ENCODE measurements around the gene ABCA4.

Gene ABCA4

DNA sequence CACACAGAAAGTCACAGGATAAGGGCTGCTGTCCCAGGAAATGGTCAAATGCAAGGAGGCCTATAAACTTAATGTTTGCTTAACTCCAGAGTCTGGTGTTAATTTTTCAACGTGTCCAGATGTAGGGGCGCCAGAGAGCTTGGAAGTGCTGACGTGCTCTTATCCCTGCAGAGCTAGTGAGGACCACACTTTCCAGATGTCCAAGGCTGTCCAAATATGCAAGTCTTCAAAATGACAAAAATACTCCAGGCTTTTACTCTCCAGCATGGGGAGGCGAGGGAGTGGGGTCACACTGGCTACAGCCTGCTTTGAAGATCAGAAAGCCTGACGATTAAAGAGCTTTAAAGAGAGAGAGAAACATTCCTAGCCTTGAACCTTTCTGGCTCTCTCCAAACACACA lies 57.6 kb downstream of the ABCA4 start:
- Mint-ChIP-seq H3K36me3 (no peaks in the 10 kb centered on the region), H3K27ac (no peak overlapping the region), H3K9me3 (no peaks in the 10 kb centered on the region), H3K4me1 (no peaks in the 10 kb centered on the region), H3K4me3 (no peak overlapping the region)
- DNase-seq (ENCODE audit: low spot score in 2 of 2) (no peak), ATAC-seq (no peak)

DNA sequence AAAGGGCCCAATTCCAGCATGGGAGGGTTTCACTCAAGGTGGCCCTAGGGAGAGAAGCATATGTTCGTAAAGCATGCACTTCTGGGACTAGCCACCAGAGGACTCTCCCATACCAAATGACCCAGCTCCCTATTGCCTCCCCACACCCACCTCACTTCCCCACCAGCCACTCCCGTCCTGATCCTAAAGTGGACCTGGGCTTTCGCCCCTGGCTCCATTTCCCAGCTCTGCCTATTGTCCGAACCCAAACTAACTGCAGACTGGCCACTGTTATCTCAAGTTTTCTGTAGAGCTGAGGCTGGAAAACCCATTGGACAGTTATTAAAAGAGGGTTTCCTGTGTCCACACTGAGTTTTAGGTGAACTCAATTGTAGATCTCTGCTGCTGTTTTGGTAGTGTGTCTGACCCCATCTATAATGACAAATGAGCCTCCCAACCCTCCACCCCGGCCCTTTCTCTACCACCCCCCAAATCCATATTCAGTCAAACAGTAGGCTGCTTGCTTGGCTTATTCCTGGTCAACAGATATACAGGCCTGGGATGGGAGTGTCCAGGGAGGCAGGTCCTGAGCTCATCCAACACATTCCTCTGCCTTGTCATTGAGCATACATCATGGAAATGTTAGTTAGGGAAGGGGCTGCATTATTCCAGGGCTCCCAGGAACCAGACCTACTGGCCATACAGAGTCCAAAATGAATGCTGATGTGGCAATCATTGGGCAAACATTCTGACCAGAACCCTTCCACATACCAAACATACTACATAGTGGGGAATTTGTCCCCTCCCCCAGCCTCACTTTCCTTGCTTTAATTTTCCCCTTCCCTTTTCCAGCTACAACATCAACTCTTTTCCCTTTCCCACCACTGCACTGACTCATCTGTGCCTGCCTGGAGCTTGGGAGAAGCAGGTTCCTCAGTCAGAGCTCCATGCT lies 59.2 kb downstream of the ABCA4 start:
- no peaks in the 10 kb centered on the region for H3K9me3 Mint-ChIP-seq

DNA sequence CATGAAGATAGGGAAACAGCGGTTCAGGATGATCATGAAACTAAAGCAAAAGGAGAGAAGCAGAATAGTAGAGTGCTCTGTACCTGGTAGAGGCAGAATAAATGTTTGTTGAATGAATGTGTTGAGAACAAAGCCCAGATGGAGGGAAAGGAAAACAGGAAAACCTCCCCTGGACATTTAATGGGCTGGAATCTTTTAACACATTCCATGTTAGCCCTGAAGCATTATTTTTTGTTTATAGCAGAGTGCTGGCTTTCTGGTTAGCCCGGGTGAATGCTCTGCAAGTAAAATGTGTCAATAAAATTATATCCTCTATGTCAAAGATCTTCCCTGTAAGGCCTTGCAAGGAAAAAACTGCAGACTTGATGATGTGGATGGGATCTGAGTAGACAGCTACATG lies 60.2 kb downstream of the ABCA4 start:
- ATAC-seq = no peak
- Mint-ChIP-seq H3K4me3 (no peak overlapping the region), H3K36me3 (no peaks in the 10 kb centered on the region), H3K9me3 (no peaks in the 10 kb centered on the region), H3K27ac (no peak overlapping the region), H3K4me1 (no peaks in the 10 kb centered on the region)
- no peak for DNase-seq (ENCODE audit: low spot score in 2 of 2)

More for the DNA sequence above, 59.2 kb downstream of the ABCA4 start:
- Mint-ChIP-seq H3K27ac (no peak overlapping the region), H3K4me3 (no peak overlapping the region), H3K36me3 (no peaks in the 10 kb centered on the region), H3K4me1 (no peaks in the 10 kb centered on the region)
- ATAC-seq = peak; percentile 70
- DNase-seq (ENCODE audit: low spot score in 2 of 2) = no peak

DNA sequence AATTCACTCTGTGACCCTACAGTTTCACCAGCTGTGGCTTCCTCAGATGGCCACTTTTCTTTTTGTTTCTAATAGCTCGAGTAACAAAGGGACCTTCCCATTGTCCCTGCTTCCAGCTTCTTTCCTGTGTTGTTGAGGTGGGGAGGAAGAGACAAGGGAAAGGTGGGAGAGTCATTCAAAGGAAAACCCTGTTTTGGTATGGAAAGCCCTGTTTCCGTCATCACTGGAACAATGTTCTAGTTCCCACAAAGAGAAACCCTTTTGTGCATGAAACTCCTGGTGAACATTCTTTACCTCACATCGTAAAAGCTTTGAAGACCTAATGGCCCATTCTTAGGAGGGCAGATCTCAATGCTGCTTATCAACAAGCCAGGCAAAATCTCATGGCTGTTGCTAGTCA lies 62.2 kb downstream of the ABCA4 start:
- Mint-ChIP-seq H3K36me3 (no peaks in the 10 kb centered on the region), H3K4me3 (no peak overlapping the region), H3K27ac (no peak overlapping the region), H3K9me3 (no peaks in the 10 kb centered on the region), H3K4me1 (no peaks in the 10 kb centered on the region)
- ATAC-seq (no peak), DNase-seq (ENCODE audit: low spot score in 2 of 2) (no peak)

DNA sequence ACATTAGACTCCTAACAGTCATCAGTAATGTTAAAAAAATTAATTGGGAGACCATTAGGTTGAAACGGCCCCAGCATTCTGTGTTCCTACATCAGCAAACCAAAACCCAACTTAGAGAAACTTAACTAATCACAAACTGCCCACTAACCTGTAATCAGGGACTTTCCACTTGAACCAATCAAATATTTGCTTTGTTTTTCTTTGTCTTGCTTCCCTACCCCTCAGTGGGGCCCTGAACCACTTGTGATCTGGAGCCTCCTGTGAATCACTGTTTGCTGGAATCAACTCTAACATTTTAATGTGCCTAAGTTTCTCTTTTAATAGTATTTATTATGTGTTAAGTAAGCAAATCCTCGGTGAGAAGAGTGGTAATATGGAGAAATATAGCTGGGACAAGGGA lies 64.0 kb downstream of the ABCA4 start:
- ATAC-seq (no peak), DNase-seq (ENCODE audit: low spot score in 2 of 2) (no peak)
- H3K27ac Mint-ChIP-seq = no peak overlapping the region
- H3K36me3 Mint-ChIP-seq = no peaks in the 10 kb centered on the region
- no peaks in the 10 kb centered on the region for H3K9me3 Mint-ChIP-seq
- H3K4me3 Mint-ChIP-seq = no peak overlapping the region
- no peaks in the 10 kb centered on the region for H3K4me1 Mint-ChIP-seq

DNA sequence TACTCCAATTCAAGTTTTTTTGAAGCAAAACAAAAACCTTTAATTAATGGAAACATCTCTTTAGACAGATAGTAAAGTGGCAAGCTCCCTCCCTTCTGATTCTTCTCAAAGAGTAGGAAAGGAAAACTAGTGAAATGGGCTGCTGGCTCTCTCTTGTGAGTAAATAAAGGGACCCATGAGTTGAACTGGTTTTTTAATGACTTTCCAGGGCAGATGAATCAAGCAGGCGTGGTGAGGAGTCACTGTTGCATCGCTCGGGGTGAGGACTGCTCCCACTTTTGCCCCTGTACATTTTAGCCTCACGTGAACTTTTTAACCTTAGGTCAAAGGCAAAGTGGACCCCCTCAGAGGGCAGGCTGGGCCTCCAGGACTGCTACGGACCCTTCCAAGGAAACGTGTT lies 64.8 kb downstream of the ABCA4 start:
- no peaks in the 10 kb centered on the region for H3K4me1 Mint-ChIP-seq
- ATAC-seq = no peak
- no peaks in the 10 kb centered on the region for H3K36me3 Mint-ChIP-seq
- H3K27ac Mint-ChIP-seq = no peak overlapping the region
- H3K9me3 Mint-ChIP-seq = no peaks in the 10 kb centered on the region
- DNase-seq (ENCODE audit: low spot score in 2 of 2) = no peak
- no peak overlapping the region for H3K4me3 Mint-ChIP-seq

DNA sequence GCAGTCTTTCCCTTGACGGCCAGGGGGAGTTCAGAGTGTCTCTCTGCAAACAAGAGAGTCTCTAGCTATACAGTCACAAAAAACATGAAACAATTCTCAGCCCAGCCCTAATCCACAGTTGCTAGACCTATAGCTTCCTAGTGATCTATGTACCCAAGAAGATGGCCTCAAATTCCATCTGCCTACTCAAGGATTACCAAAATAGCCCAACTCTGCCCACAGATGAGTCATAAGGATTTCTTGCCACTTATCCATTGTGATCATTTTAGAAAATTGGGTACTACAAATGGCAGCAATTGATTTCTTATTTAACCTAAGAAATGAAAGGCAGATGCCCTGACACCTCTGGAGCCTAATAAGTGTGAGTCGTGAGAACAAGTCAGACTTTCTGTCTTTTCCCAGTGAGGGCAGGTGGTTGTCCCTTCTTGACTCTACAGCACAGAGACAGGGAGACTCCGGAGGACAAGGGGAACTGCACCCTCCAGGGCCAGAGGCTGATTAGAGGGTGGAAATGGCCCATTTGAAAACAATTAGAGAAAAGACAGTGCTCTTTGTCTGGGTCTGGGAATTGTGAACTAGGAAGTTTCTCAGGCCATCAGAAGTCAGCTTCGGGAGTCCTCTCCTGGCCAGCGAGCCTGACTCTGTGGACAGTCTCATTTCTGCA lies 65.4 kb downstream of the ABCA4 start:
- Mint-ChIP-seq H3K4me3 (no peak overlapping the region), H3K9me3 (no peaks in the 10 kb centered on the region), H3K27ac (no peak overlapping the region)

DNA sequence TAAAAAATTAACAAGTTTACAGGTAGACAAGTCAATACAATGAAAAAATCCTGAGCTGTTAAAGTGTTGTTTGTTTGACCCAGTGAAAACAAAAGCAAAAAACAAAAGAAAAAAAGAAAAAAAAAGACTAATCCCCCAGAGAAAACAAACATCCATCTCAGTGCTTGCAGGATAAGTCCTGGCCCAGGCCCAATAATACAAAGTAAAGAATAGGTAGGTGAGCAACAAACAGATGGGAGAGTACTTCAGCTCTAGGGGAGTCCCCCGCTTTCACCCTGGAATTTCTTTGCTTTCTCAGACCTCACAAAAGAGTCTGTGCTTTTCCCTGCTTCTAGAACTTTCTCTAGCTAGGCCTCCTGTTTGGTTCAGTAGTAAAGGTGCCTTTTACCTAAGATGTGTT lies 70.3 kb downstream of the ABCA4 start:
- no peak for ATAC-seq
- no peaks in the 10 kb centered on the region for H3K4me1 Mint-ChIP-seq
- no peak for DNase-seq (ENCODE audit: low spot score in 2 of 2)
- no peak overlapping the region for H3K4me3 Mint-ChIP-seq
- no peaks in the 10 kb centered on the region for H3K9me3 Mint-ChIP-seq
- no peak overlapping the region for H3K27ac Mint-ChIP-seq
- H3K36me3 Mint-ChIP-seq = no peaks in the 10 kb centered on the region

More for the DNA sequence above, 65.4 kb downstream of the ABCA4 start:
- Mint-ChIP-seq H3K36me3 (no peaks in the 10 kb centered on the region), H3K4me1 (no peaks in the 10 kb centered on the region)
- ATAC-seq = no peak
- DNase-seq (ENCODE audit: low spot score in 2 of 2) = no peak

DNA sequence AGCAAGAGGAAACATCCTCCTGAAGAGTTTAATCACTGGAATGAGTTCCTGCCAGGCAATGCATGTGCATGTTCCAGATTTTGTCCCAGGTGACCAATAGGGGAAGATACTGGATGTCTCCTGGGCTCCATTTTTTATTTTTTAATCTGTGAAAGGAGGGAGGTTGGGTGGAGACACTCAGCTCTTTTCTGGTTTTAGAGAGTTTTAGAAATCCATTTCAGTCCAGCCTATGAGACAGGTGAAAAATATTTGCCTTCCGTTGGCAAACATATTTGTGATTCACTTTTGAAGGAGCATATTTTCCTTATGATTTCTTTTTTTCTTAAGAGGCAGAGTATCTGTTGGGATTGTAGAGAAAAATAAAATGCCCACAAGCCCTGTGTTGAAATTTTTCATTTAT lies 70.7 kb downstream of the ABCA4 start:
- Mint-ChIP-seq H3K4me3 (no peak overlapping the region), H3K4me1 (no peaks in the 10 kb centered on the region), H3K9me3 (no peaks in the 10 kb centered on the region), H3K36me3 (no peaks in the 10 kb centered on the region), H3K27ac (no peak overlapping the region)
- DNase-seq (ENCODE audit: low spot score in 2 of 2) (no peak), ATAC-seq (no peak)

DNA sequence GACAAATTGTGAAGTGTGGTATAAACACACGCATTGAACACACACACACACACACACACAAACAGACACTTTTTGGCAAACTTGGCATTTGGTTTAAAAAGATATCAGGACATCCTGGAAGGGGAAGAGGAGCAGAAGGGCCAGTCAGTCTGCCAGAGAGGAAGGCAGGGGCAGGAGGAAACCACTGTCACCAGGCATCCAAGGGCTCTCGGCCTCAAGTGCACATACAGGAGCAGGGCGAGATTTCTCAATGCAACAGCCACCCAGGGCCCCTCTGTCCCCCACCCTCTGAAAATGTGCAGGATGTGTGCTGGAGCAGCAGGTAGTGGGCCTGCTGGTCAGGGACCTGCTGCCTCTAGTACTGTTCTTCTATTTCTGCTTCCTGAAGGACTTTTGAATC lies 71.2 kb downstream of the ABCA4 start:
- DNase-seq (ENCODE audit: low spot score in 2 of 2) (no peak), ATAC-seq (no peak)
- no peaks in the 10 kb centered on the region for H3K36me3 Mint-ChIP-seq
- H3K4me1 Mint-ChIP-seq = no peaks in the 10 kb centered on the region
- no peak overlapping the region for H3K27ac Mint-ChIP-seq
- H3K9me3 Mint-ChIP-seq = no peaks in the 10 kb centered on the region
- H3K4me3 Mint-ChIP-seq = no peak overlapping the region

DNA sequence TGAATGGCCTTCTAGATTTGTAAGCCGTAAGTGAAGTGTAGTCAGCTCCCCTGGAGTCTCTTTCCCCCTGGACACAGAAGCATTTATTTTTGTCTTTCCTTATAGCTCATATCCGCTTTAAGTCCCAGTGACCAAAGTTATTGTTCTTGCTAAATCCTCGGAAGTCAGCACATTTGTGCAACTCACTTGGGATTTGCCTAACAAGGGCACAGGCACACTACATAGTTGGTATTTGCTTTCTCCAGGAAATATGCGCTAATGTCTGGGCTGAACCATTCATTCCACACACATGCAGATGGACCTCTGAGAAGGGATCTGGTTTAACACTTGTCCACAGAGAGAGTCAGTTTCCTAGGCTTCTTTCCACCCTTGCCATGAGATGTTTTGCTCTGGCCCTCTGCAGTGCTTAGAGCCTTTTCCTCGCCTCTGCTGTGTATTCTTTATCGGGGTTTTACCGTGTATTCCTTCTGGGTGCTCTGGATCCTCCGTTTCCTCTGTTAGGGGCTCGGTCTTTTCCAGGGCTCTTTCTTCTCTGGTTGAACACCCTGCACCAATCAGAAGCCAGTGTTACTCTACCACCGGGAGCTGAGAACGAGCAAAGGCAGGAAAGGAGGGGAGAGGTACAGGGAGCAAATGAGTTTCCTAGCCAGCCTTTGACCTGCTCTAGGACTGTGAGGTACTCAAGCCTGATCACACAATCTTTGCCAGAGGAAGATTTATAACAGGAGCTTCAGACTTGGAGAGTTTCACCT lies 72.4 kb downstream of the ABCA4 start:
- ATAC-seq (no peak), DNase-seq (ENCODE audit: low spot score in 2 of 2) (no peak)
- no peaks in the 10 kb centered on the region for H3K36me3 Mint-ChIP-seq
- no peak overlapping the region for H3K27ac Mint-ChIP-seq
- H3K4me3 Mint-ChIP-seq = no peak overlapping the region
- no peaks in the 10 kb centered on the region for H3K4me1 Mint-ChIP-seq
- no peaks in the 10 kb centered on the region for H3K9me3 Mint-ChIP-seq

DNA sequence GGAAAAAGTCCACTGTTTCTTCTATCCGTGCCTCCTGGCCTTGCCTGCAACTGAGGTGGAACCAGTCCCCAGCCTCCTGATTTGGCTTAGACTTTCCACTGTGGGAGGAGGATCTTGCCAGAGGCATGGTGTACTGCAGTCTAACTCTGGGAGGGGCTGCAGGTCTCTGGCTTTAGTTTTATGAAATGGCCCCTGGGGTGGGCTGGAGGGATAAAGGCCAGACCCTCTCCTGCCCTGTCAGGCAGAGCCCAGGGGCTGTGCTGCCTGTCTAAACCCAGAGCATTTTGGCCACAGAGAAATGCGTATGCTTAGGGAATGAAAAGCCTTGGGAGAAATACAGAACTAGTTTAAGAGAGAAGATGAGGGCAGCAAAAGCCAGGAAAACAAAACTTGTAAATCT lies 73.0 kb downstream of the ABCA4 start:
- Mint-ChIP-seq H3K4me3 (no peak overlapping the region), H3K27ac (no peak overlapping the region), H3K36me3 (no peaks in the 10 kb centered on the region), H3K4me1 (no peaks in the 10 kb centered on the region), H3K9me3 (no peaks in the 10 kb centered on the region)
- no peak for DNase-seq (ENCODE audit: low spot score in 2 of 2)
- no peak for ATAC-seq

DNA sequence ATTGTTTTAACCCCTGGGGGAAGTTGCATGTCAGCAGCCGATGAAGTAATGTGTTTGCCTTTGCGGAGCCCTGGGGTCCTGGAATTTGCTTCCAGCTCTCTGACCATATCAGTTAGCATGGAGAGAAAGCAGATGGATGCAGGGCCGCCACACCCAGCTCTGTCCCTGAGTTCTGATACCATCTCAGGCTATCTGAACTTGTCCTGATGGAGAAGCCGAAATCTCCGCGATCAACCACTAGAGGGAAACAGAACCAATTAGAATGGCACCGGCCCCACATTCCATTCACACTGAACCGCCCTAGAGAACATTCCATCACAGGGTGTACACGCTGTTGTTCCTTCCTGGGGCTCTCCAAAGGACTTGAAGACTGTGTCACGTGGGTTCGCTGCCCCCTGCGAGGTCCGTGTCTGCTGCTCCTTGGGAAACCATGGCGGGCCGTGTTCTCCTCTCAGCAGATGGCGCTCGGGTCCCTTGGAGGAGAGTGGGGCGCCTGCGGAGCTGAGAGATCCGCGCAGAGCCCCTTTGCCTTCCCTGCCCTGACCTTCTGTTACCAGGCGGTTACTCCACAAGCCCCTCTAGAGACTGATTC lies 75.4 kb downstream of the ABCA4 start:
- Mint-ChIP-seq H3K36me3 (no peaks in the 10 kb centered on the region), H3K27ac (no peak overlapping the region), H3K9me3 (no peaks in the 10 kb centered on the region), H3K4me3 (peak overlapping the region; percentile 35), H3K4me1 (no peaks in the 10 kb centered on the region)
- peak in 1 of 2 donors; percentile 57 for DNase-seq (ENCODE audit: low spot score in 2 of 2)
- ATAC-seq = peak; percentile 38

DNA sequence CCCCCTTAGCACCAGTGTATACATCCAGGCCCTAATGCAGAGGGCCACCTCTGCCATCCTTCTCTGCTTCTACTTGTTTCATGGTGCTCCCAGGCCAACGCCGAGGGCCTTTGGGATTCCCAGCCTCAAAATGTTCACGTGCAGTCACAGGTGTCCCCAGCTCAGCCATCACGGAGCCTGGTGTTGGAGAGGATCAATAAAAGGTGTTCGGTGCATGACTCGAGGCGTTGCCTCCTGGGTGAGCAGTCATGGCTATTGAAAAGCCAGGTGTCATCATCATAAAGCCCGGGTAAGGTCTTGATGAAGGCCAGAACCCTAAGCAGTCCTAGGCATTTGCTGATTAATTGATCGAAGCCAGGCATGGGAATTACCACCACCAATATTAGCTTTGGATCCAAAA lies 76.1 kb downstream of the ABCA4 start:
- Mint-ChIP-seq H3K4me1 (no peaks in the 10 kb centered on the region), H3K4me3 (no peak overlapping the region), H3K9me3 (no peaks in the 10 kb centered on the region), H3K27ac (no peak overlapping the region), H3K36me3 (no peaks in the 10 kb centered on the region)
- ATAC-seq = no peak
- DNase-seq (ENCODE audit: low spot score in 2 of 2) = no peak

DNA sequence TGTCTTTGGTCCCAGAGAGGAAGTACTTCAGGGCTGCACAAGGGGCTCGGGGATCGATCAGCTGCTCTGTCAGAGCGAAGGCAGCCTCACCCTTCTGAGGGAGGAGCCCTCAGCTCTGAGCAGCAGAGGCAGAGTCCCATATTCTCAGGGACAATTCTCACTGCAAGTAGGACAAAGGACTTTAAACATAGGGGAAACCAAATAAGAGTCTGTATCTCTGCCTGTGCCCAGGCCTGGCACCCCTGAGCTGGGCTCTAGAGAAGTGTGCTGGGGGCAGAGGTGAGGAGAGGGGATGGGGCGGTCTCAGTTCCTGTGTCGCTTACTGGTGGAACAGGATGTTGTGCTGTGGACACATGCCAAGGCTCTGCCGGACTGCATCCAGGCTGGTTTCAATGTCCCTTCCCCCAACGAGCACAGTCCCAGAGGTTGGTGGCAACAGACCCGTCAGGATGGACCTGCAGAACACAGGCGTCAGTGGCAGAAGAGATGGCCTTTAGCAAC lies 76.6 kb downstream of the ABCA4 start:
- H3K9me3 Mint-ChIP-seq = no peaks in the 10 kb centered on the region
- H3K36me3 Mint-ChIP-seq = no peaks in the 10 kb centered on the region
- no peak overlapping the region for H3K27ac Mint-ChIP-seq
- peaks cover 5% of the 10 kb centered on the region for H3K4me1 Mint-ChIP-seq
- no peak for ATAC-seq
- no peak for DNase-seq (ENCODE audit: low spot score in 2 of 2)
- no peak overlapping the region for H3K4me3 Mint-ChIP-seq

All from stimulated activated effector memory CD8-positive, alpha-beta T cell treated with anti-CD3 and anti-CD28 coated beads, Interleukin-12 subunit alpha, Interleukin-12 subunit beta, amount 100 ng/mL, for 72 hours (primary cell).